ENCODE measurements around the gene C20orf96.
"Not testable (repeated sequence)": the region's sequence is repeated elsewhere in the genome, so short reads cannot be mapped to it uniquely, and the experiment has no call there.

The C20orf96 gene

GRCh38 chr20:278181-278580 lies 12.4 kb downstream of the C20orf96 start:
- no peak for DNase-seq

- no peak for DNase-seq
Measured at GRCh38 chr20:277496-277781, 13.1 kb downstream of the C20orf96 start.

- no peak for DNase-seq
Measured at GRCh38 chr20:276620-277495, 13.7 kb downstream of the C20orf96 start.

GRCh38 chr20:275791-276190 lies 14.8 kb downstream of the C20orf96 start:
- no peak for DNase-seq

- DNase-seq, result no peak
Measured at GRCh38 chr20:273884-274283, 16.7 kb downstream of the C20orf96 start.

GRCh38 chr20:272718-273117 lies 17.8 kb downstream of the C20orf96 start:
- DNase-seq, result no peak

GRCh38 chr20:271528-271927 lies 19.0 kb downstream of the C20orf96 start:
- no peak for DNase-seq

- DNase-seq, result no peak
Measured at GRCh38 chr20:271069-271468, 19.5 kb downstream of the C20orf96 start.

- no peak for DNase-seq
Measured at GRCh38 chr20:270517-270916, 20.0 kb downstream of the C20orf96 start.

GRCh38 chr20:266596-267562 lies 23.7 kb downstream of the C20orf96 start:
- DNase-seq, result peak; percentile 82

- no peak for DNase-seq
Measured at GRCh38 chr20:263701-264100, 26.8 kb downstream of the C20orf96 start.

GRCh38 chr20:259981-260380 lies 30.6 kb downstream of the C20orf96 start:
- no peak for DNase-seq

GRCh38 chr20:258963-259362 lies 31.6 kb downstream of the C20orf96 start:
- DNase-seq, result no peak

- no peak for DNase-seq
Measured at GRCh38 chr20:258269-258858, 32.2 kb downstream of the C20orf96 start.

- no peak for DNase-seq
Measured at GRCh38 chr20:257419-257818, 33.1 kb downstream of the C20orf96 start, which contains the start of gene DEFB132. DEFB132 (plus strand) TSS chr20:257724; CDS start chr20:257779, 55 bp downstream.

- DNase-seq, result not testable (repeated sequence)
Measured at GRCh38 chr20:253447-253846, 37.1 kb downstream of the C20orf96 start.

GRCh38 chr20:252801-253200 lies 37.7 kb downstream of the C20orf96 start:
- DNase-seq, result no peak

- DNase-seq, result no peak
Measured at GRCh38 chr20:251354-251753, 39.2 kb downstream of the C20orf96 start.

- no peak for DNase-seq
Measured at GRCh38 chr20:242905-243304, 47.6 kb downstream of the C20orf96 start.

GRCh38 chr20:237929-238328 lies 52.6 kb downstream of the C20orf96 start:
- DNase-seq, result no peak

- DNase-seq, result no peak
Measured at GRCh38 chr20:237489-237888, 53.1 kb downstream of the C20orf96 start.

GRCh38 chr20:235891-236290 lies 54.7 kb downstream of the C20orf96 start:
- no peak for DNase-seq

- no peak for DNase-seq
Measured at GRCh38 chr20:227439-228105, 63.0 kb downstream of the C20orf96 start.
